Stimulated activated CD4-positive, alpha-beta T cell treated with anti-CD3 and anti-CD28 coated beads, TNF-alpha, amount 100 ng/mL, for 4 hours (primary cell): ENCODE data around the gene PLAGL1.
"Not testable (repeated sequence)": the region's sequence is repeated elsewhere in the genome, so short reads cannot be mapped to it uniquely, and the experiment has no call there.

ENCODE experiments used
- DNase-seq, 3 experiments: peaks; one replicate each; pipeline ENCODE4 v3.0.0-alpha.2; 2020; ENCODE audit warnings: low read depth in 3 of 3

The PLAGL1 gene, protein sequence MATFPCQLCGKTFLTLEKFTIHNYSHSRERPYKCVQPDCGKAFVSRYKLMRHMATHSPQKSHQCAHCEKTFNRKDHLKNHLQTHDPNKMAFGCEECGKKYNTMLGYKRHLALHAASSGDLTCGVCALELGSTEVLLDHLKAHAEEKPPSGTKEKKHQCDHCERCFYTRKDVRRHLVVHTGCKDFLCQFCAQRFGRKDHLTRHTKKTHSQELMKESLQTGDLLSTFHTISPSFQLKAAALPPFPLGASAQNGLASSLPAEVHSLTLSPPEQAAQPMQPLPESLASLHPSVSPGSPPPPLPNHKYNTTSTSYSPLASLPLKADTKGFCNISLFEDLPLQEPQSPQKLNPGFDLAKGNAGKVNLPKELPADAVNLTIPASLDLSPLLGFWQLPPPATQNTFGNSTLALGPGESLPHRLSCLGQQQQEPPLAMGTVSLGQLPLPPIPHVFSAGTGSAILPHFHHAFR

DNA sequence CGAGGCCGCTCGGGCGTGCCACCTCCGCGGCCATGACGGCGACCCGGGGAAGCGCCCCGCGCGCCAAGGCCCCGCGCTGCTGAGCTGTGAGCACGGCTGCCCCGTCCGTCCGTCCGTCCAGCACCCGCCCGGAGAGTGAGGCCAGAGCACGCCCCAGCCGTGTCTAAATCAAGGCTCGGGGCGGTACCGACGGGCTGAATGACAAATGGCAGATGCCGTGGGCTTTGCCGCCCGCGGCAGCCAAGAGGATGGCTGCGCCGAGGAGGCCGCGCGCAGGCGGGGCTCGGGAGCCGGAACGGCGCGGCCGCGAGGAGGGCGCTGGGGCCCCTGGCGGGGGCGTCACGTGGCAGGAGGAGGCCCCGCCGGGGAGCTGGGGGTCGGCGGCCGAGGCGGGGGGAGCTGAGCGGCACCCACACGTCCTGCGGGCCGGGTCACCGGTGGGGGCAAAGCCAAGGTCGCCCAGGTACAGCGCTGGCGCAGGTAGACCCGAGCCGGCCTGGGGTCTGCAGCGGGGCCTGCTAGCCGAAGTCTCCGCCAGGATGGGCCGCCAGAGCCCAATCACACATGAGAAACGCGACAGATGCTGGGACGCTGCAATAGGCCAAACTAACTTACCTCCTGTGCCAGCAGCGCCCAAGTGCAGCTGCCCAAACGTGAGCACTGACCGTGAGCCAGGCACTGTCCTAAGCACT is at the start of gene PLAGL1:
Gene PLAGL1, minus strand, starts transcription at position 140 of the 692 bp plus-strand sequence. CDS start 60,123 bp downstream, outside the sequence.
- peak in 1 of 3 experiments; percentile 8 for DNase-seq

DNA sequence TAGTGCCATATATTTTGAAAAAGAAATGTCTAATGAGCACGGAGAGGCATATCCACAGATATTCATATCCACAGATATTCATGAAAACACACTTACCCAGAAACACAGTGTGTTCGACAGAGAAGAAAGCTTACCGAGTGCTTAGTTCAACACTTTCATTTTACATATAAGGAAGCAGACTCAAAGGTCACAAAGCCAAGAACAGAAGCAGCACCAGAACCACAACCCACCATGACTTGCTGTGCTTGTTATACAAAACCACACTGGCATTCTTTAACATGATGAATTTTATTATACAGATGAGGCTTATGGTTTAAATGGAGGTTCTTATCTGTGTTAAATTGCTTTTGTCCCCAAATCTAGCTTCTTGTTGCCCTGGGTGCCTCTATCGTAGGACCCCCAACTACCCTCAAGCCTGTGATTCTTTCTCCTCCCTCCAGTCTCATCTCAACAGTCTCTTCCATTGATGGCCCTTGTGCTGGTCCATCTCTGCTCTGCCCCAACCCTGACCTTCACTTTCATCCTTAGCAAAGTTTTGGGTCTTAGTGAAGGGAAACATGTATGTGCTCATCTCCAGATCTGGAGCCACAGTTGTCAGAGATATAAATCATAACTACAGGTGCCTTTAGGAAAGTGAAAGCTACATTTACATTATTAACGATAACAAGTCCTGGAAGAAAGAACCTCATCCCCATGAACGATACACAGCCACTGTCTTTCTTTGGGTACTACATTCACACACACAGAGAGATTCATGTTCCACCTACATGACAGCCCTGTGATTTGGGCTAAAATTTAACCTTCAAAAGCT is 47.3 kb upstream of the PLAGL1 start:
- DNase-seq: peak in 1 of 3 experiments; percentile 21

DNA sequence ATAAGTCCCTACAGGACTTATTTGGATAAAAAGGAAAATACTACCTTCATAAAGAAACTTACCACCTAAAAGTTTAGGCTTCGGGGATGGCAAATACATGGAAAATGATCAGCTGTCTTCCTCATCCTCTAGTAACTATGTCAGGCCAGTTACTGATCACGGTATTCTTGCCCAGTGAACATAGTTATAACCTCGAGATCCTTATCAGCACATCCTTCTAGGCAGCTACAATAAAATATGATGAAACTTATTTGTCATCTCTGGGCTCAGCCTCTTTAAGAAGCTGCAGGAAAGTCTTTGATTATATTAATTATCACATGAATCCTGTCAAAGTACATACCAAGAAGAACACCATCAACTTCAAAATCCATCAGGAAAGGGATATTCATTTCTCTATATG is 45.5 kb upstream of the PLAGL1 start:
- no peak for DNase-seq

DNA sequence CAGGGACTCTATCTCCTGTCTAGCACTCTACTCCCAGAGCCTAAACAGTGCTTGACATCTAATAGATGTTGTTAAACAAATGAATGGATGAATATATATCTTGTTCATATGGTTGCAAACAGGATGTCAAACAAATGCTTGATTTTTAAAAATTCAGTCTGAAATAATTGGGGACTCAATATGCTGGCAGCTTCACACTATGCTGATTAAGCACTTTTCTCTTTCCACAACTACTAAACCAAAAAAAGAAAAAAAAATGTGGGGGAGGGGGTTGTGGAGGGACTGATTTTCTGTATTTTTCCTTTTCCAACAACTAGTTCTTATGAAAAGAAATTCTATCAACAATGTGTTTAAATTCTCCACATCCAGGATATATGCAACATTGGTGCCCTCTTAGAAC is 44.4 kb upstream of the PLAGL1 start:
- DNase-seq: no peak

DNA sequence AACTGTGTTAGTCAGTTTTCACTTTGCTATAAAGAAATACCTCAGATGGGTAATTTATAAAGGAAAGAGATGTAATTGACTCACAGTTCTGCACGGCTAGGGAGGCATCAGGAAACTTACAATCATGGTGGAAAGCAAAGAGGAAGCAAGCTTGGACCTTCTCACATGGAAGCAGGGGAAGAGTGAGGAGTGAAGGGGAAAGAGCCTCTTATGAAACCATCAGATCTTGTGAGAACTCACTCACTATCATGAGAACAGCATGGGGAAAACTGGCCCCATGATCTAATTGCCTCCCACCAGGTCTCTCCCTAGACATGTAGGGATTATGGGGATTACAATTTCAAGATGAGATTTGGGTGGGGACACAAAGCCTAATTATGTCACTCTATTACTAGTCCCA is 41.3 kb upstream of the PLAGL1 start:
- DNase-seq: no peak

DNA sequence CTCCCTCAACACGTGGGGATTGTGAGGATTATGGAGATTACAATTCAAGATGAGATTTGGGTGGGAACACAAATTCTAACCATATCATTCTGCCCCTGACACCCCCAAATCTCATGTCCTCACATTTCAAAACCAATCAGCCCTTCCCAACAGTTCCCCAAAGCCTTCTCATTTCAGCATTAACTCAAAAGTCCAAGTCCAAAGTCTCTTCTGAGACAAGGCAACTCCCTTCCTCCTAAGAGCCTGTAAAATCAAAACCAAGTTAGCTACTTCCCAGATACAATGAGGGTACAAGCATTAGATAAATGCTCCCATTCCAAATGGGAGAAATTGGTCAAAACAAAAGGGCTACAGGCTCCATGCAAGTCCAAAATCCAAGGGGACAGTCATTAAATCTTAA is 39.6 kb upstream of the PLAGL1 start:
- DNase-seq: no peak

DNA sequence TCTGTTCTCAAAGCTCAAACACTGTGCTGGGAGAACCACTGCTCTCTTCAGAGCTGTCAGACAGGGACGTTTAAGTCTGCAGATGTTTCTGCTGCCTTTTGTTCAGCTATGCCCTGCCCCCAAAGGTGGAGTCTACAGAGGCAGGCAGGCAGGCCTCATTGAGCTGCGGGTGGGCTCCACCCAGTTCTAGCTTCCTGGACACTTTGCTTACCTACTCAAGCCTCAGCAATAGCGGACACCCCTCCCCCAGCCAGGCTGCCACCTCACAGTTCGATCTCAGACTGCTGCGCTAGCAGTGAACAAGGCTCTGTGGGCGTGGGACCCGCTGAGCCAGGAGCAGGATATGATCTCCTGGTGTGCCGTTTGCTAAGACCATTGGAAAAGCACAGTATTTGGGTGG is 38.6 kb upstream of the PLAGL1 start:
- not testable (repeated sequence) for DNase-seq

DNA sequence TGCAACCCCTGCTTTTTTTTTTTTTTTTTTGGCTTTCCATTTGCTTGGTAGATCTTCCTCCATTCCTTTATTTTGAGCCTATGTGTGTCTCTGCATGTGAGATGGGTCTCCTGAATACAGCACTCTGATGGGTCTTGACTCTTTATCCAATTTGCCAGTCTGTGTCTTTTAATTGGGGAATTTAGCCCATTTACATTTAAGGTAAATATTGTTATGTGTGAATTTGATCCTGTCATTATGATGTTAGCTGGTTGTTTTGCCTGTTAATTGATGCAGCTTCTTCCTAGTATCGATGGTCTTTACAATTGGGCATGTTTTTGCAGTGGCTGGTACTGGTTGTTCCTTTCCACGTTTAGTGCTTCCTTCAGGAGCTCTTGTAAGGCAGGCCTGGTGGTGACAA is 36.9 kb upstream of the PLAGL1 start:
- not testable (repeated sequence) for DNase-seq

DNA sequence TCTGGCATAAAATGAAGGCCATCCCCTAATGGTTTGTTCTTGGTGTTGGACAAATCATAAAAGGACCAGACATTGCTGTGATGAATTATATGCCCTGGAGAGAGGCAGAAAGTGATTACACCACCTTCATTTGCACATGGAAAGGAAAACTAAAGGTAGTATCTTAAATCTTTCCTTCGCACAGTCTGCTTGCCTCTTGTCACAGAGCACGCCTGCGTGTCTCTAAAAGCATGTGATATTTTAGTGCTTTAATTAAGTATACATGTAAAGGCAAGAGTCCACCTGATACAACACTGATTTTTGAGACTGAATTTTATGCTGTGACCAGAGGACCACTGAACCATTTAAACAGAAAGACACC is 28.8 kb upstream of the PLAGL1 start:
- no peak for DNase-seq

DNA sequence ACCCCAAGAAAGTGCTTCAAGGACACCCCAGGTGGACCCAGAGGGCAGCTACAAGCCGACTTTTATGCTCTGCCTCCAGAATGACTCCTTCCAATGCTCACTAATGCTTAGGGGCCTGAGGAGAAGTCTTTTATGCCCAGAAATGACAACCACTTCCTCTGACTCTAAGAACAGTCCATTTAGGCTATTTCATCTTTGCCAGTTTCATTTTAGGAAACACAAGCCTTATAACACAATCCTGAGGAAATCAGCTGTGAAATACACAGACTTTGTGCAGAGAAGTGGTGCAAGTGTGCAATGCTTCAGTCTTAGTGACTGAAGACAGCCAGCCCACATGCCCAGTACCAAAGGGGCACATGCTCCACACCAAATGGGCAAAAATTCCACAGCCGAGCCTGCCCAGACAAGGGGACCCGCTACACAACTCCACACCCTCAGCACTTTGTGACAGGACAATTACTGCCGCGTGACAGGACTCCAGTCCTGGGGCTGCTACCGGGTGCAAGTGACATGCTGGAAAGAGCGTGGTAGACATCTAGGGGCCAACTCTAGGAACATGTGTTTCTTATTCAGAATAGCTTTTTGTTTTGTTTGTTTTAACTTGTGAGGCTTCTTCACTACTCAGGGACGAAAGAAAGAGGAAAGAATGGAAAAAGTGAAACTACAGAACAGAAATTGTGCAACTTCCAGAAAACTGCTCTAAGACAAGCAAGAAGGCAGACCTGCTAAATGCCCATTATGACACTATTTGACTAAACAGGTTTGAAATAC is 28.2 kb upstream of the PLAGL1 start:
- DNase-seq: no peak

DNA sequence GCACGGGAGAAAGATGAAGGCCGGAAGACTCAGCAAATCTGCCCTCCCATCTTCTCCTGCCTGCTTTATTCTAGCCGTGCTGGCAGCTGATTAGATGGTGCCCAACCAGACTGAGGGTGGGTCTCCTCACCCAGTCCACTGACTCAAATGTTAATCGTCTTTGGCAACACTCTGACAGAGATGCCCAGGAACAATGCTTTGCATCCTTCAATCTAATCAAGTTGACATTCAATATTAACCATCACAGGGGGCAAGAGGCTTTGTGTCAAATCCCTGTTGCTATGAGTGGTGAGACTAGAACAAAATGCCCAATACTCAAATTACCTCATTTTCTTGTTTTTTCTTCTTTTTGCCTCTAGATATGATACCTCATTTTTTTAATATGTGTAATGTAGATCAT is 27.4 kb upstream of the PLAGL1 start:
- no peak for DNase-seq

DNA sequence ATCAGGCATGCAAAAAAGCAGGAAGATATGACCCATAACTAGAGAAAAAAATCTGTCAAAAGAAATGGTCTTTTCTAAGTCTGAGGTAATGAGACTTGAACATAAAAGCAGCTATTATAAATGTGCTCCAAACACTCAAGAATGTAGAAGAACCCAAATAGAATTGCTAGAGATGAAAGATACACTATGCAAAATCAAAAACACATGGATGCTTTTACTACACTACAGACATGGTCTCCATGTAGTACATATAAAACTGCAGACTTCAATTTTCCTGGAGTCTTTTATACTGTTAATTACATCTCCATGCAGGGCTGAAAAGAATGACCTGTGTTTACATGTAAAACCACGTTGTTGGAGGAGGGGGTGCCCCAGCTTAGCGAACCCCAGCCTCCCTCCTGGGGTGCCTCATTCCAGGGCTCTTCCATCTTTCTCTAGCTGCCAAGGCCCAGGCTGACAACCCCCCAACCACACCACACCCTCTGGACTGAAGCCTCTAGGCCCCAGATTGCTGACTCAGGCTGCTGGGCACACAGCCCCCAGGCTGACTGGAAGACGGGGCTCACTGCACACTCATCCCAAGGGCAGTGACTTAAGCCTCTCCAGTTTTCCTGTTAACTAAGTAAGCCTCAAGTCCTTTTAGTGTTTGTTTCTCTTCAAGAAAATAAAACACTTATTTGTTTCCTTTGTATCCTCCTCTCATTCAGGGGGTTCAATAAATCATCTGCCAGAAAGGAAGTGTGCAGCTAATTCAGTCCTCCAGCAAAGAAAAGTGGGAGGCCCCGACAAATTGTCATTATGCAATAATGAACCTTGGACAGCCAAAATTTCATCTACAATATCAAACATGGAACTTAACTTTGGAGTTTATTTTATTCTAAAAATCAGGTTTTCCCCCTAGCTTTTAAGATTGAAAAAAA is 26.0 kb upstream of the PLAGL1 start:
- no peak for DNase-seq

DNA sequence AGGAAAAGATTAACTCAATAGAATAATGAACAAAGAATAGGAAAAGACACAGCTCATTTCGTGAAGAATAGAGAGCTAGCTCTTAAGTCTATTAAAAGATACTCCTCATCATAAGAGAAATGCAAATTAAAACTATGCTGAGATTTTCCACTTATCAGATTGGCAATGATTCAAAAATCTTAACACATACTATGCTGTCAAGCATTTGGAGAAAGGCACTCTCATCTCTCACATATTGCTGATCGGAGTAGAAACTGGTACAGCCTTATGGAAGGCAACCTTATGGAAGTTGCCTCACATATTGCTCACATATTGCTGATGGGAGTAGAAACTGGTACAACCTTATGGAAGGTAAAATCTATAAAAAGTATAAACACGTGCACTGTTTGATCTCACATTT is 21.4 kb upstream of the PLAGL1 start:
- DNase-seq: no peak

DNA sequence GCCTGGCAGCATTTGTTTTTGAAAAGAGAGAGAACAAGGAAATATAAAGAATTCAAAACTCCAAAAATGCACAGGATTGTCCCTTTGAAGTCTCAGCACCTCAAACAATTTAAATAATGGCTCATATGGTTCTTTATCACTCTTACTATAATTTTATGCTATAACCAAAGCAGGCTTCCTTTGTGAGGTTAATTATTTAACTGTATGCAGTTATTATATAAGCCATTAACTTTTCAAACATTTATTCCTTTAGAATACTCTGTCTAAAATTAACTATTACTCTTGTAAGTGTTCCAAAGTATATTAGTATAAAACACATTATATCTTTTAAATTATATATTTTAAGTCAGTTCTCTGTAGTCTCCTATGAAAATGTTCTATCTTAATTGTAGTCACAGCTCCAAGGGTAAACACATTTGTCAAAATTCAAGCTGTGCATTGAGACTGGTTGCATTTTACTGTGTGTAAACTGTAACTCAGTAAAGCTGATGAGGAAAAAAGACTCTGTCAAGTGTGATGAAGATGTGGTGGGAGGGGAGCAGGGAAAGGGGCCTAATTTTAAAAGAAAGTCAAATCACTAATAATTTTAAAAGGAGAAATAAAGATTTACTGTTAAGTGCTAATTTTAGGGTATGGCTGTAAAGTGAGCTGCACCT is 20.0 kb upstream of the PLAGL1 start:
- no peak for DNase-seq

DNA sequence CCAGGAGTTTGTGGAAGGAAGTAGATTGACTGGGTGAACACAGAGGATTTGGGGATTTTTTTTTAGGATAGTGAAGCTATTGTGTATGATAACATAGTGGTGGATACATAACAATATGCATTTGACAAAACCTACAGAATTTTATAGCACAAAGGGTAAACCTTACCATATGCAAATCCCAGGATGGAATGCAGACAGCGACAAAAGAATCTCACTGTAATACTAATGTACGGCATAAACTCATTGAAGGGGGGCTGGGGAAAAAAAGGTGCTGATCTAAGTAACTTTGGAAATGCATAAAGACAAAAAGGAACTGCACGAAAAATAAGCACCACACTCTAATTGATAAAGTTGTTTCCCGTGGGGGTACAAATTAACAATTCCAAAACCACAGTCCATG is 15.2 kb upstream of the PLAGL1 start:
- no peak for DNase-seq

DNA sequence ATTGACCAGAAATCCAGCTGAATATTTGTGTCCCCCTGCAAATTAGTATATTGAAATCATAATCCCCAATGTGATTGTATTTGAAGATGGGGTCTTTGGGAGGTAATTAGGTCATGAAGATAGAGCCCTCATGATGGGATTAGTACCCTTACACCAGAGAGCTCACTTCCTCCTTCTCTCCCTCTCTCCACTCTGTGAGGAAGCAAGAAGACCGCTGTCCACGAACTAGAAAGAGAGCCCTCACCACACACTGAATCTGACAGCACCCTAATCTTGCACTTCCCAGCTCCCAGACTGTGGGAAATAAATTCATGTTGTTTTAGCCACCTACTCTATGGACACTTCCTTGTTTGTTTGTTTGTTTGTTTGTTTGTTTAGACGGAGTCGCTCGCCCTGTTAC is 11.9 kb upstream of the PLAGL1 start:
- DNase-seq: no peak

DNA sequence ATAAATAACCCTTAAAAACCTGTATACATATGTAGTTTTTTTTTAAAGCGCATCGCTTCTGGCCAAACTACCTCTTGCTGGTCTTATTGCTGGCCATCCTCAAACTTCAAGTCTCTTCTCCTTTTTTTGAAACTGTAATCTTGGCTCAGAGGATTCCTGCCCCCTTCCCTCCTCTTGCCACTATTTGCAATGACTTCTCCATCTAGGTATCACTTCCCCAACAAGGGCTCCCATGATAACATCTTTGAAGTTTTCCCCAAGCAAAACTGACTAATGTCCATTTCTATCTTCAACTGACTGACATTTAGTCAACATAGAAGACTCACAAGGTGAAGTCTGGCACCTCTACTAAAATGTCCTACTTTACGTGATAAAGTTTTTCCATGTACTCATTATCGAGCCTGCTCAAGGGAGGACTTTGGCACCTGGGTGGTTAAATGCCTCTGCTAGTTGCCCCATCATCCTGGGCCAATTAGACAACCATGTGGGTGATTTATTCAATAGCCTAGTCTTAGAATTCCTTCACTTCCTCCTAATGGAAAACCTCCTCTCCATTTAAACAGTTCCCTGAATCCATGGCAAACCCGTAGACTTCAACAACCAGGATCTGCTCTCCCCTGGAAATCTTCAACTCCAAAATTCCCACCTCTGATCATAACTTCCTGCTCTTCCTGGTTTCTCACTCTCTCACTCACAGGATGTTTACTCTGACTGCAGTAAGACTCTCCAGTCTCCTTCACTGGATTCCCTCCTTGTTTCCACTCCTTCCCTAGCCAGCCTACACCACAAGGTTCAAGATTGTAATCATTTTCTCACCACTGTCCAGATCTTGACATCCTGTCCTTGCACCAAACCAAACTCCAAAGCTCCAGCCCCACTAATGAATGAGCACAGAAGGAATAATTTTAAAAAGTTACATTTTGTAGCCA is 9.4 kb upstream of the PLAGL1 start:
- DNase-seq: no peak

DNA sequence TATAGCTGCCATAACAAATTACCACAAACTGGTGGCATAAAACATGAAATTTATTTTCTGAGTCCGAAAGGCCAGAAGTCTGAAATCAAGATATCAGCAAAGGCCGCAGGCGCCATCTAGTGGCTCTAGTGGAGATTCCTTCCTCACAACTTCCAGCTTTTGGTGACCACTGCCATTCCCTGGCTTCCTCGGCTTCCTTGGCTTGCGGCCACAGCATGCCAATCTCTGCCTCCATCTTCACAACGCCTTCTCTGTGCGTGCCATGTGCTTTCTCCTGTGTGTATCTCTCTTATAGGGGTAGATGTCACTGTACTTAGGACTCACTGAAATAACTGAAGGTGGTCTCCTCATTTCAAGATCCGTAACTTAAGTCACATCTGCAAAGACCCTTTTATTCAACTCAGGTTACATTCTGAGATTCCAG is 5.4 kb upstream of the PLAGL1 start:
- peak; percentile 28 to 36 (median 31) for DNase-seq

DNA sequence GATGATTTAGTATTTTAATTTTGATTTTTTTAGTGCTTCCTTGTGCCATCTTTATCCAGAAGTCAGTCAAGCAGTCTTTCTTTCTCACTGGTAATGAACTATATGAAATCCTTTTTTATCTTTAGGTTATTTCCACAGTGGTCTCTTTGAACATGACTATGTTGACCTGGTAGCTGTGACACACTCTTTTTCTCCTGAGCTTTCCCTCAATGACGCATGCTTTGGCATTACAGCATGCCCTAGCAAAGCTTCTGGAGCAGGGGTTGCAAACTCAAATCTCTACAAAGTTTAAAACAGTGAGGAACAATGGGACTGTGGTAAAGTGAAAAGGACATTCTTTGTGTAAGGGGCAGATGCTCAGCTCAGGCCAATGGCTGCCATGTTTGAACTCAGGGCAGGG is 4.5 kb upstream of the PLAGL1 start:
- no peak for DNase-seq
